ENCODE results near the gene ZNF277.

The ZNF277 gene

GRCh38 chr7:112183266-112183665, 23.2 kb upstream of the ZNF277 start:
- Histone ChIP-seq H3K4me1 (ENCODE audit: insufficient read depth, poor library complexity, severe bottlenecking) (peaks cover 9% of the 10 kb centered on the region), H3K9me3 (ENCODE audit: severe bottlenecking) (no peaks in the 10 kb centered on the region), H3K27me3 (ENCODE audit: insufficient read depth, poor library complexity, severe bottlenecking) (no peaks in the 10 kb centered on the region), H3K27ac (ENCODE audit: poor library complexity, severe bottlenecking) (no peak overlapping the region), H3K4me3 (ENCODE audit: severe bottlenecking) (no peak overlapping the region), H3K36me3 (ENCODE audit: low read depth) (no peaks in the 10 kb centered on the region)
- DNase-seq (ENCODE audit: low spot score) (no peak), ATAC-seq (ENCODE audit: low read depth) (no peak)
- TF ChIP-seq, protein P1, sequence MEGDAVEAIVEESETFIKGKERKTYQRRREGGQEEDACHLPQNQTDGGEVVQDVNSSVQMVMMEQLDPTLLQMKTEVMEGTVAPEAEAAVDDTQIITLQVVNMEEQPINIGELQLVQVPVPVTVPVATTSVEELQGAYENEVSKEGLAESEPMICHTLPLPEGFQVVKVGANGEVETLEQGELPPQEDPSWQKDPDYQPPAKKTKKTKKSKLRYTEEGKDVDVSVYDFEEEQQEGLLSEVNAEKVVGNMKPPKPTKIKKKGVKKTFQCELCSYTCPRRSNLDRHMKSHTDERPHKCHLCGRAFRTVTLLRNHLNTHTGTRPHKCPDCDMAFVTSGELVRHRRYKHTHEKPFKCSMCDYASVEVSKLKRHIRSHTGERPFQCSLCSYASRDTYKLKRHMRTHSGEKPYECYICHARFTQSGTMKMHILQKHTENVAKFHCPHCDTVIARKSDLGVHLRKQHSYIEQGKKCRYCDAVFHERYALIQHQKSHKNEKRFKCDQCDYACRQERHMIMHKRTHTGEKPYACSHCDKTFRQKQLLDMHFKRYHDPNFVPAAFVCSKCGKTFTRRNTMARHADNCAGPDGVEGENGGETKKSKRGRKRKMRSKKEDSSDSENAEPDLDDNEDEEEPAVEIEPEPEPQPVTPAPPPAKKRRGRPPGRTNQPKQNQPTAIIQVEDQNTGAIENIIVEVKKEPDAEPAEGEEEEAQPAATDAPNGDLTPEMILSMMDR (IDR thresholded peaks at IDR 0.05; ENCODE audit: poor library complexity, severe bottlenecking), result no peak

GRCh38 chr7:112184455-112184854, 22.0 kb upstream of the ZNF277 start:
- ATAC-seq (ENCODE audit: low read depth) (no peak), DNase-seq (ENCODE audit: low spot score) (no peak)
- TF ChIP-seq, protein P1 (IDR thresholded peaks at IDR 0.05; ENCODE audit: poor library complexity, severe bottlenecking), result no peak
- Histone ChIP-seq H3K9me3 (ENCODE audit: severe bottlenecking) (no peaks in the 10 kb centered on the region), H3K27me3 (ENCODE audit: insufficient read depth, poor library complexity, severe bottlenecking) (no peaks in the 10 kb centered on the region), H3K4me1 (ENCODE audit: insufficient read depth, poor library complexity, severe bottlenecking) (peaks cover 9% of the 10 kb centered on the region), H3K36me3 (ENCODE audit: low read depth) (no peaks in the 10 kb centered on the region), H3K27ac (ENCODE audit: poor library complexity, severe bottlenecking) (no peak overlapping the region), H3K4me3 (ENCODE audit: severe bottlenecking) (no peak overlapping the region)

- no peak overlapping the region for H3K27ac ChIP-seq (ENCODE audit: poor library complexity, severe bottlenecking)
- H3K27me3 ChIP-seq (ENCODE audit: insufficient read depth, poor library complexity, severe bottlenecking), result no peaks in the 10 kb centered on the region
- TF ChIP-seq, protein P1 (IDR thresholded peaks at IDR 0.05; ENCODE audit: poor library complexity, severe bottlenecking), result no peak
- H3K36me3 ChIP-seq (ENCODE audit: low read depth), result no peaks in the 10 kb centered on the region
- ATAC-seq (ENCODE audit: low read depth) (no peak), DNase-seq (ENCODE audit: low spot score) (no peak)
- H3K4me1 ChIP-seq (ENCODE audit: insufficient read depth, poor library complexity, severe bottlenecking), result peaks cover 9% of the 10 kb centered on the region
- no peak overlapping the region for H3K4me3 ChIP-seq (ENCODE audit: severe bottlenecking)
- no peaks in the 10 kb centered on the region for H3K9me3 ChIP-seq (ENCODE audit: severe bottlenecking)
Measured at GRCh38 chr7:112185005-112185834, 21.3 kb upstream of the ZNF277 start.

DNA sequence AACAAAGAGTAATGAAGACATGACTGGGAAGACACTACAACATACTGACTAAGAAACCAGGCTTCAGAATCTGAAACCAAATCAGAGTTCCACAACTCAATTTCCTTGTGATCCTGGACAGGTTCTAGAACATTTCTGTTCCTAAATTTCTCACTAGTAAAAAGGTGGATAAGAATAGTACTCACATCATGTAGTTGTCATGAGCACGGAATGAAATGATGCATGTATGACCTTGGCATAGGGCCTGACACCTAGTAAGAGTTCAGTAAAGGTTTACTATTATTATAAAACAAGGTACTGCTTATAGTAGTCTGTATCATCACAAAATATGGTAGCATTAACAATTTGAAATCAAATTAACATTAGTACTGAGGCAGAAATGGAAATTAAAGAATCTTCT, 20.2 kb upstream of the ZNF277 start:
- no peak overlapping the region for H3K27ac ChIP-seq (ENCODE audit: poor library complexity, severe bottlenecking)
- TF ChIP-seq, protein P1 (IDR thresholded peaks at IDR 0.05; ENCODE audit: poor library complexity, severe bottlenecking), result no peak
- no peak overlapping the region for H3K4me3 ChIP-seq (ENCODE audit: severe bottlenecking)
- DNase-seq (ENCODE audit: low spot score) (no peak), ATAC-seq (ENCODE audit: low read depth) (no peak)
- no peaks in the 10 kb centered on the region for H3K27me3 ChIP-seq (ENCODE audit: insufficient read depth, poor library complexity, severe bottlenecking)
- H3K36me3 ChIP-seq (ENCODE audit: low read depth), result no peaks in the 10 kb centered on the region
- H3K4me1 ChIP-seq (ENCODE audit: insufficient read depth, poor library complexity, severe bottlenecking), result peaks cover 9% of the 10 kb centered on the region
- H3K9me3 ChIP-seq (ENCODE audit: severe bottlenecking), result no peaks in the 10 kb centered on the region

- H3K4me3 ChIP-seq (ENCODE audit: severe bottlenecking), result no peak overlapping the region
Measured at GRCh38 chr7:112188257-112188656, 18.2 kb upstream of the ZNF277 start.

More at GRCh38 chr7:112188257-112188656, 18.2 kb upstream of the ZNF277 start:
- ATAC-seq (ENCODE audit: low read depth) (no peak), DNase-seq (ENCODE audit: low spot score) (no peak)
- H3K9me3 ChIP-seq (ENCODE audit: severe bottlenecking), result peaks cover 3% of the 10 kb centered on the region
- H3K36me3 ChIP-seq (ENCODE audit: low read depth), result no peaks in the 10 kb centered on the region
- H3K27me3 ChIP-seq (ENCODE audit: insufficient read depth, poor library complexity, severe bottlenecking), result no peaks in the 10 kb centered on the region
- H3K4me1 ChIP-seq (ENCODE audit: insufficient read depth, poor library complexity, severe bottlenecking), result peaks cover 24% of the 10 kb centered on the region
- TF ChIP-seq, protein P1 (IDR thresholded peaks at IDR 0.05; ENCODE audit: poor library complexity, severe bottlenecking), result no peak
- H3K27ac ChIP-seq (ENCODE audit: poor library complexity, severe bottlenecking), result no peak overlapping the region
